Lower lobe of right lung (tissue), 2 donors: ENCODE measurements around the gene PIGU. TPM values are rescaled to one million over a fixed set of nuclear protein-coding genes. Genes with fewer than 3 reads are reported as not detected.

Experiments used
- ATAC-seq, 2 donors: fragments of 200-7000 bp; cut with Tn5 transposase; one replicate each; pipeline ENCODE4 v1.9.1; 2020 to 2022; ENCODE audit warnings: mild to moderate bottlenecking in 2 of 2, moderate library complexity in 2 of 2
- DNase-seq: peaks from one replicate; pipeline ENCODE4 v3.0.0-alpha.2; 2020
- H3K27ac ChIP-seq: fragments of 200-600 bp; one replicate; pipeline ENCODE4 v1.8.0; 2022
- H3K27me3 ChIP-seq: fragments of 200-600 bp; one replicate; pipeline ENCODE4 v1.8.0; 2022; ENCODE audit warnings: low read depth
- H3K36me3 ChIP-seq: fragments of 200-600 bp; one replicate; pipeline ENCODE4 v1.8.0; 2022; ENCODE audit warnings: mild to moderate bottlenecking
- H3K4me1 ChIP-seq: fragments of 200-600 bp; one replicate; pipeline ENCODE4 v1.8.0; 2022
- H3K4me3 ChIP-seq: fragments of 200-600 bp; one replicate; pipeline ENCODE4 v1.8.0; 2022; ENCODE audit warnings: mild to moderate bottlenecking
- H3K9me3 ChIP-seq: fragments of 200-600 bp; one replicate; pipeline ENCODE4 v1.8.0; 2022
- intact Hi-C: fragments of 100-400 bp; cut with DNase I; formaldehyde crosslinking; loops from one replicate; pipeline ENCODE4 v1.11.0; 2022
- total RNA-seq: library from RNA; stranded (reverse); fragmentation: NEBNext Ultra II Directional; extraction: Animal tissue kit (Norgen Biotek cat#: 25700); gene quantifications from one replicate; pipeline ENCODE4 v1.2.1, GENCODE V29; 2021
- TF ChIP-seq, protein P1 (sequence below): fragments of 200-600 bp; IDR thresholded peaks from one replicate; pipeline ENCODE4 v1.8.0; 2022; ENCODE audit warnings: antibody characterized with exemption, mild to moderate bottlenecking
- donor health status: DM: no; HTN: yes; CAD: no; lungs with severe emphysema.

Gene PIGU
- total RNA-seq, 1 donor from 2014 or later, result 13.8 TPM

DNA sequence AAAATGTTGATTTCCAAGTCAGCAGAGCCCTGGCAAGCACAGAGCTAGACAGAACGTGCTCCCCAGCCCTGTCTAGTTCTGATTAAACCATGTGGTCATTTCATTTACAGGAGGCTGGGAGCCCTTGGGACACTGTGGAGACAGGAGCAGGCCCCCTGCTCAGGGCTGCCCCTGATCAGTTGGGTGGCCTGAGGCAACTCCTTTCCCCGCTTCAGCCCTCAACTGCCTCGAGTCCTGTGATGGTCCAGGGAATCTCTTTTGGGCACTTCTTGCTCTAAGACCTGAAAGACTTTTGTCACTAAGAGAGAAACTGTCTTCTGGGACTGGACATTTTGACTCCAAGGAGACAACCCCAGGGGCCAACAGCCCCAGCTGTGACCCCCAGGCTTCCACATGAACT is 147.2 kb downstream of the PIGU start:
- no peaks in the 10 kb centered on the region for H3K27me3 ChIP-seq
- H3K27ac ChIP-seq, result peak overlapping the region; percentile 34
- no peak for DNase-seq
- no peak for ATAC-seq
- H3K9me3 ChIP-seq, result no peaks in the 10 kb centered on the region
- intact Hi-C loops, result no loop called here
- H3K4me1 ChIP-seq, result peaks cover 51% of the 10 kb centered on the region
- TF ChIP-seq, protein P1, sequence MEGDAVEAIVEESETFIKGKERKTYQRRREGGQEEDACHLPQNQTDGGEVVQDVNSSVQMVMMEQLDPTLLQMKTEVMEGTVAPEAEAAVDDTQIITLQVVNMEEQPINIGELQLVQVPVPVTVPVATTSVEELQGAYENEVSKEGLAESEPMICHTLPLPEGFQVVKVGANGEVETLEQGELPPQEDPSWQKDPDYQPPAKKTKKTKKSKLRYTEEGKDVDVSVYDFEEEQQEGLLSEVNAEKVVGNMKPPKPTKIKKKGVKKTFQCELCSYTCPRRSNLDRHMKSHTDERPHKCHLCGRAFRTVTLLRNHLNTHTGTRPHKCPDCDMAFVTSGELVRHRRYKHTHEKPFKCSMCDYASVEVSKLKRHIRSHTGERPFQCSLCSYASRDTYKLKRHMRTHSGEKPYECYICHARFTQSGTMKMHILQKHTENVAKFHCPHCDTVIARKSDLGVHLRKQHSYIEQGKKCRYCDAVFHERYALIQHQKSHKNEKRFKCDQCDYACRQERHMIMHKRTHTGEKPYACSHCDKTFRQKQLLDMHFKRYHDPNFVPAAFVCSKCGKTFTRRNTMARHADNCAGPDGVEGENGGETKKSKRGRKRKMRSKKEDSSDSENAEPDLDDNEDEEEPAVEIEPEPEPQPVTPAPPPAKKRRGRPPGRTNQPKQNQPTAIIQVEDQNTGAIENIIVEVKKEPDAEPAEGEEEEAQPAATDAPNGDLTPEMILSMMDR, result no peak
- H3K36me3 ChIP-seq, result peaks cover 82% of the 10 kb centered on the region
- no peak overlapping the region for H3K4me3 ChIP-seq

DNA sequence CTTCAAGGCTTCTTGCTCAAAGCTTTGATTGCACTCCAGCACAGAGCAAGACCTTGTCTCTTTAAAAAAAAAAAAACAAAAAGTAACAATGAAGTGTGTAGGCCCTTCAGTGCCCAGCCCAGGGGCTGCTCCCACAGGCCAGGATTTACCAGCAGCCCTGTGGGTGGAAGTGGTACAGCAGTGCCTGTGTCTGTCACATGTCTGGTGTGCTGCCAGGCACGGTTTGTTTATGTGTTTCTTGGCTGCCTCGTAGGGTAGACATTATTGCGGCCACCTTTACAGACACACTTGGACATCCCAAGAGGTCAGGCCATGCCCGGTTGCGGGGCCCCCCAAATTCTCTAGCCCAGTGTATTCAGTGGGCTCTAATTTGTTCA is 148.0 kb downstream of the PIGU start:
- Histone ChIP-seq H3K36me3 (peaks cover 79% of the 10 kb centered on the region), H3K27ac (peak overlapping the region; percentile 34)
- ATAC-seq, result peak; percentile 72 to 73

DNA sequence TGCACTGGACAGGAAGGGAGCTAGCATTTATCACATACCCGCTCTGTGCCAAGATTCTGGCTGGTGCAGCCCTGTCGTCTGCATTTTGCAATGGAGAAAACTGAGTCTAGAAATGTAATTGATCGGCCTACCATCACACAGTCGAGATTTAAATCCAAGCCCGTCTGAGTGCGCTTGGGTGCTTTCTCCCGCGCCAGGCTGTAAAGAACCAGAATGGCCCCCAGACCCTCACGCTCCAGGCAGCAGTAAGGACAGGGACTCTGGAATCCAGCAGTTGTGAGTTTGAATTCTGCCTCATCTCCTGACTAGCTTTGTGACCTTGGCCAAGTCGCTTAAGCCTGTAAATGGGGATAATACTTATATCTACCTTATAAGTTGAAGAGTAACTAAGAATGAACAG is 149.9 kb downstream of the PIGU start:
- intact Hi-C loops, result no loop called here
- Histone ChIP-seq H3K36me3 (peaks cover 61% of the 10 kb centered on the region), H3K4me1 (peaks cover 70% of the 10 kb centered on the region), H3K27me3 (no peaks in the 10 kb centered on the region), H3K4me3 (no peak overlapping the region), H3K27ac (peak overlapping the region; percentile 64), H3K9me3 (no peaks in the 10 kb centered on the region)
- ATAC-seq, result no peak
- TF ChIP-seq, protein P1, result no peak
- no peak for DNase-seq

More for the DNA sequence above, 148.0 kb downstream of the PIGU start:
- TF ChIP-seq, protein P1, result no peak
- intact Hi-C loops, result no loop called here
- Histone ChIP-seq H3K4me3 (no peak overlapping the region), H3K27me3 (no peaks in the 10 kb centered on the region), H3K4me1 (peaks cover 57% of the 10 kb centered on the region), H3K9me3 (no peaks in the 10 kb centered on the region)
- DNase-seq, result peak; percentile 81

DNA sequence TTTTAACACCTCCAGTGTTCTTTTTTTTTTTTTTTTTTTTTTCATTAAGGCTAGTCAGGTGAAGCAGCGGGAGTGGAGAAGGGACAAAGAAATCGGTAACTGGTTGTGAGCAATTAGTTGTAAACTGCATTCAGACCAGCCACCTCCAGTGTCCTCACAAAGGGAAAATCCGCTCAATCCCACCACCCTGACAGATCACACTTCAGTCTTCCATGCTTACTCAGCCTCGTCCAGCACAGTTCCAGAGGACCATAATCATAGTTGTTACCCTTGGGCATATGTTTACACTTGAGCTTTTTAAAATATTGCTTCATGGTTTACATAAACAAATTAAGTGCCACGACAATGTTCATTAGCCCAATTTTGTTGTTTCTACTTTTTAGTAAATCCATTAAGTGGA is 150.4 kb downstream of the PIGU start:
- peak overlapping the region; percentile 5 for H3K4me3 ChIP-seq
- intact Hi-C loops, result no loop called here
- H3K36me3 ChIP-seq, result peaks cover 61% of the 10 kb centered on the region
- no peaks in the 10 kb centered on the region for H3K27me3 ChIP-seq
- ATAC-seq (no peak), DNase-seq (no peak)
- H3K9me3 ChIP-seq, result no peaks in the 10 kb centered on the region
- TF ChIP-seq, protein P1, result no peak
- peak overlapping the region; percentile 64 for H3K27ac ChIP-seq
- peaks cover 70% of the 10 kb centered on the region for H3K4me1 ChIP-seq

DNA sequence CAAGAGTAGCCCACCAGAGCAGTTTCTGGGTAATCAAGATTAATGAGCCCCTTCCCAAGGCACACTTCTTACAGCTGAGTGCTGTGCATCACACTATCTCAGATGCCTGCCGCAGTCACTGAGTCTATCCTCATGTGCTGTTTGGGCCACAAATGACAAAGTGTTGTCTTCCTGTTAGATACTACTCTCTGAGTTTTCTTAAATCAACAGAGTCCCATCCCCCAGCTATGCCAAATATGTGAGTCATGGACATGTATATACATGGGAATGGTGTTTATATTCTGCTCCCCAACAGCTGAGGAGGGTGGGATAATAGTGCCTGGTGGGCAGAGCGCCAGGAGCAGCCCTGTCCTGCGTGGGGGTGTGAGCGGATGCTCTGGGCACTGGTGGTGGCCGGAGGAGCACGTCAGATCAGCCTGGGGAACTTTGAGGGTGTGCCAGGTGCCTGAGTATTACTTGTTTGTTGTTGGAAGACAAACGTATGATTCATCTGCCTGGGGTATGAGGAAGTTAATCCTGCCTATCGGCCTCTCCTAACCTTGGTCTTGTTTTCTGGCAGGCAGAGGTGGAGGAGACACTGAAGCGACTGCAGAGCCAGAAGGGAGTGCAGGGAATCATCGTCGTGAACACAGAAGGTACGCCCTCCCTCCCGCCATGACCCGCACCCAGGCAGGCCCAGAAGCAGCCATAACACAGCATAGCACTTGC is 151.0 kb downstream of the PIGU start:
- ATAC-seq, result peak; percentile 88 to 90
- Histone ChIP-seq H3K27ac (peak overlapping the region; percentile 64), H3K4me1 (peaks cover 74% of the 10 kb centered on the region), H3K27me3 (no peaks in the 10 kb centered on the region), H3K4me3 (peak overlapping the region; percentile 5), H3K9me3 (no peaks in the 10 kb centered on the region), H3K36me3 (peaks cover 60% of the 10 kb centered on the region)
- DNase-seq, result peak; percentile 77
- TF ChIP-seq, protein P1, result no peak
- intact Hi-C loops, result no loop called here
